Measurements from ENCODE around the gene MYO16. TPM values are rescaled to one million over a fixed set of nuclear protein-coding genes. Genes with fewer than 3 reads are reported as not detected.

Gene MYO16
- polyA plus RNA-seq, 6 donors from 2014 or later: not detected

- Mint-ChIP-seq H3K27me3 (peaks cover 0 to 8% (median 0%) of the 10 kb centered on the region in 3 donors), H3K4me1 (no peaks in the 10 kb centered on the region)
These were observed 300.3 kb downstream of the MYO16 start for GRCh38 chr13:108929532-108930206.

GRCh38 chr13:108932196-108932595 is 302.8 kb downstream of the MYO16 start:
- no peak overlapping the region for H3K4me3 Mint-ChIP-seq
- no peaks in the 10 kb centered on the region for H3K36me3 Mint-ChIP-seq
- DNase-seq (no peak), ATAC-seq (ENCODE audit: low read depth in 2 of 2) (no peak)
- H3K4me1 Mint-ChIP-seq: no peaks in the 10 kb centered on the region
- peaks cover 5 to 8% (median 6%) of the 10 kb centered on the region in 3 donors for H3K27me3 Mint-ChIP-seq
- peaks cover 0 to 12% (median 6%) of the 10 kb centered on the region in 7 donors for H3K9me3 Mint-ChIP-seq
- no peak overlapping the region for H3K27ac Mint-ChIP-seq

More at GRCh38 chr13:108929532-108930206, 300.3 kb downstream of the MYO16 start:
- ATAC-seq (ENCODE audit: low read depth in 2 of 2): no peak
- Mint-ChIP-seq H3K36me3 (no peaks in the 10 kb centered on the region), H3K9me3 (peaks cover 0 to 7% (median 0%) of the 10 kb centered on the region in 7 donors), H3K27ac (no peak overlapping the region), H3K4me3 (no peak overlapping the region)
- DNase-seq: no peak

- peaks cover 6 to 16% (median 7%) of the 10 kb centered on the region in 3 donors for H3K27me3 Mint-ChIP-seq
- no peak for DNase-seq
- H3K9me3 Mint-ChIP-seq: peaks cover 0 to 14% (median 8%) of the 10 kb centered on the region in 7 donors
- no peaks in the 10 kb centered on the region for H3K4me1 Mint-ChIP-seq
- no peak overlapping the region for H3K4me3 Mint-ChIP-seq
- H3K27ac Mint-ChIP-seq: no peak overlapping the region
- H3K36me3 Mint-ChIP-seq: no peaks in the 10 kb centered on the region
- no peak for ATAC-seq (ENCODE audit: low read depth in 2 of 2)
These were observed 303.6 kb downstream of the MYO16 start for GRCh38 chr13:108933061-108933460.

- peaks cover 7 to 16% (median 13%) of the 10 kb centered on the region in 3 donors for H3K27me3 Mint-ChIP-seq
- no peak overlapping the region for H3K27ac Mint-ChIP-seq
- ATAC-seq (ENCODE audit: low read depth in 2 of 2) (no peak), DNase-seq (no peak)
- peaks cover 0 to 14% (median 8%) of the 10 kb centered on the region in 7 donors for H3K9me3 Mint-ChIP-seq
- H3K36me3 Mint-ChIP-seq: no peaks in the 10 kb centered on the region
- H3K4me3 Mint-ChIP-seq: no peak overlapping the region
- H3K4me1 Mint-ChIP-seq: no peaks in the 10 kb centered on the region
These were observed 308.7 kb downstream of the MYO16 start for GRCh38 chr13:108938155-108938554.

GRCh38 chr13:108940121-108940520 is 310.7 kb downstream of the MYO16 start:
- peak overlapping the region in 1 of 8 donors; percentile 29 for H3K4me3 Mint-ChIP-seq
- no peaks in the 10 kb centered on the region for H3K4me1 Mint-ChIP-seq
- DNase-seq (no peak), ATAC-seq (ENCODE audit: low read depth in 2 of 2) (no peak)
- H3K9me3 Mint-ChIP-seq: peaks cover 0 to 14% (median 6%) of the 10 kb centered on the region in 7 donors
- H3K27me3 Mint-ChIP-seq: peaks cover 7 to 16% (median 13%) of the 10 kb centered on the region in 3 donors
- no peak overlapping the region for H3K27ac Mint-ChIP-seq
- H3K36me3 Mint-ChIP-seq: no peaks in the 10 kb centered on the region

- Mint-ChIP-seq H3K4me3 (no peak overlapping the region), H3K4me1 (no peaks in the 10 kb centered on the region), H3K36me3 (no peaks in the 10 kb centered on the region), H3K27ac (no peak overlapping the region), H3K9me3 (no peaks in the 10 kb centered on the region), H3K27me3 (peaks cover 0 to 8% (median 6%) of the 10 kb centered on the region in 3 donors)
- DNase-seq: no peak
- no peak for ATAC-seq (ENCODE audit: low read depth in 2 of 2)
These were observed 314.4 kb downstream of the MYO16 start for GRCh38 chr13:108943842-108944241.

- ATAC-seq (ENCODE audit: low read depth in 2 of 2) (no peak), DNase-seq (no peak)
- no peak overlapping the region for H3K27ac Mint-ChIP-seq
These were observed 315.3 kb downstream of the MYO16 start for GRCh38 chr13:108944760-108945159.

GRCh38 chr13:108947551-108948030 is 318.2 kb downstream of the MYO16 start:
- Mint-ChIP-seq H3K4me1 (no peaks in the 10 kb centered on the region), H3K27me3 (peaks cover 0 to 6% (median 1%) of the 10 kb centered on the region in 3 donors), H3K27ac (no peak overlapping the region), H3K4me3 (no peak overlapping the region), H3K36me3 (no peaks in the 10 kb centered on the region), H3K9me3 (no peaks in the 10 kb centered on the region)
- ATAC-seq (ENCODE audit: low read depth in 2 of 2): no peak
- DNase-seq: no peak

More at GRCh38 chr13:108944760-108945159, 315.3 kb downstream of the MYO16 start:
- Mint-ChIP-seq H3K9me3 (no peaks in the 10 kb centered on the region), H3K36me3 (no peaks in the 10 kb centered on the region), H3K4me3 (no peak overlapping the region), H3K4me1 (no peaks in the 10 kb centered on the region), H3K27me3 (peaks cover 0 to 6% (median 3%) of the 10 kb centered on the region in 3 donors)

GRCh38 chr13:108948251-108948671 is 318.9 kb downstream of the MYO16 start:
- no peaks in the 10 kb centered on the region for H3K36me3 Mint-ChIP-seq
- H3K4me3 Mint-ChIP-seq: no peak overlapping the region
- no peaks in the 10 kb centered on the region for H3K9me3 Mint-ChIP-seq
- H3K27me3 Mint-ChIP-seq: peaks cover 0 to 6% (median 0%) of the 10 kb centered on the region in 3 donors
- DNase-seq (no peak), ATAC-seq (ENCODE audit: low read depth in 2 of 2) (no peak)
- H3K27ac Mint-ChIP-seq: no peak overlapping the region
- H3K4me1 Mint-ChIP-seq: no peaks in the 10 kb centered on the region

- no peak for DNase-seq
- Mint-ChIP-seq H3K4me3 (no peak overlapping the region), H3K27ac (no peak overlapping the region), H3K9me3 (no peaks in the 10 kb centered on the region), H3K36me3 (no peaks in the 10 kb centered on the region), H3K4me1 (no peaks in the 10 kb centered on the region), H3K27me3 (peaks cover 0 to 13% (median 5%) of the 10 kb centered on the region in 3 donors)
- no peak for ATAC-seq (ENCODE audit: low read depth in 2 of 2)
These were observed 321.1 kb downstream of the MYO16 start for GRCh38 chr13:108950333-108951010.

GRCh38 chr13:108955741-108956140 is 326.3 kb downstream of the MYO16 start:
- H3K9me3 Mint-ChIP-seq: no peaks in the 10 kb centered on the region
- peaks cover 12 to 23% (median 14%) of the 10 kb centered on the region in 3 donors for H3K27me3 Mint-ChIP-seq
- ATAC-seq (ENCODE audit: low read depth in 2 of 2) (no peak), DNase-seq (no peak)
- no peaks in the 10 kb centered on the region for H3K4me1 Mint-ChIP-seq
- no peak overlapping the region for H3K4me3 Mint-ChIP-seq
- H3K27ac Mint-ChIP-seq: no peak overlapping the region
- H3K36me3 Mint-ChIP-seq: no peaks in the 10 kb centered on the region

- peaks cover 12 to 27% (median 14%) of the 10 kb centered on the region in 3 donors for H3K27me3 Mint-ChIP-seq
- no peak overlapping the region for H3K4me3 Mint-ChIP-seq
- no peaks in the 10 kb centered on the region for H3K4me1 Mint-ChIP-seq
- no peaks in the 10 kb centered on the region for H3K36me3 Mint-ChIP-seq
- H3K9me3 Mint-ChIP-seq: no peaks in the 10 kb centered on the region
- no peak for DNase-seq
- ATAC-seq (ENCODE audit: low read depth in 2 of 2): no peak
- H3K27ac Mint-ChIP-seq: no peak overlapping the region
These were observed 328.1 kb downstream of the MYO16 start for GRCh38 chr13:108957369-108958012.

- ATAC-seq (ENCODE audit: low read depth in 2 of 2) (no peak), DNase-seq (no peak)
- H3K27ac Mint-ChIP-seq: no peak overlapping the region
- H3K27me3 Mint-ChIP-seq: peaks cover 12 to 27% (median 14%) of the 10 kb centered on the region in 3 donors
- no peak overlapping the region for H3K4me3 Mint-ChIP-seq
- H3K9me3 Mint-ChIP-seq: no peaks in the 10 kb centered on the region
- no peaks in the 10 kb centered on the region for H3K4me1 Mint-ChIP-seq
- H3K36me3 Mint-ChIP-seq: no peaks in the 10 kb centered on the region
These were observed 328.6 kb downstream of the MYO16 start for GRCh38 chr13:108958013-108958376.

Data from naive B cell (primary cell).